Measurements from ENCODE around the gene PITPNC1. TPM values are rescaled to one million over a fixed set of nuclear protein-coding genes. Genes with fewer than 3 reads are reported as not detected.

PITPNC1 gene
- total RNA-seq, 1 experiment from 2014 or later = 37.5 TPM

- Histone ChIP-seq H3K9ac (ENCODE audit: extremely low read depth, insufficient read length, low read length) (no peak overlapping the region), H4K5ac (ENCODE audit: insufficient read length, low read depth, low read length) (no peak overlapping the region), H2BK5ac (ENCODE audit: insufficient read length, low read length) (no peak overlapping the region), H3K56ac (ENCODE audit: insufficient read length, low read depth, low read length) (no peak overlapping the region), H2BK12ac (ENCODE audit: insufficient read length, low read depth, low read length) (no peak overlapping the region), H3K27ac (ENCODE audit: insufficient read length, low read depth, low read length) (no peak overlapping the region), H2BK15ac (ENCODE audit: low read depth, low read length) (no peak overlapping the region), H3K4me2 (ENCODE audit: insufficient read depth, insufficient read length, low read length) (no peak overlapping the region), H3K9me3 (ENCODE audit: control insufficient read depth, low read depth, low read length) (no peaks in the 10 kb centered on the region), H2BK20ac (ENCODE audit: low read depth, low read length, poor library complexity, severe bottlenecking) (no peak overlapping the region), H3K23me2 (ENCODE audit: insufficient read length, low read depth, low read length, poor library complexity, severe bottlenecking) (no peaks in the 10 kb centered on the region), H4K91ac (ENCODE audit: insufficient read length, low read depth, low read length) (no peak overlapping the region), H2BK120ac (ENCODE audit: low read depth, low read length, poor library complexity, severe bottlenecking) (no peak overlapping the region), H3T11ph (ENCODE audit: low read length) (no peak overlapping the region), H4K20me1 (ENCODE audit: control insufficient read depth, insufficient read depth, insufficient read length) (peaks cover 2% of the 10 kb centered on the region), H3K18ac (ENCODE audit: insufficient read length, low read depth, low read length) (no peak overlapping the region), H2AFZ (ENCODE audit: low read length) (no peak overlapping the region), H3K23ac (ENCODE audit: insufficient read length, low read depth, low read length) (no peak overlapping the region), H3K4ac (ENCODE audit: low read depth, low read length) (no peak overlapping the region), H4K8ac (replicated peaks; ENCODE audit: insufficient read length, low read depth, low read length) (no peak overlapping the region), H3K14ac (ENCODE audit: insufficient read depth, low read length) (no peak overlapping the region), H3K79me2 (ENCODE audit: insufficient read depth, low read length) (no peaks in the 10 kb centered on the region; the same call in 1 of the 2 replicates), H3K27me3 (ENCODE audit: insufficient read depth, low read length) (no peaks in the 10 kb centered on the region), H2AK5ac (ENCODE audit: insufficient read length, low read length) (no peak overlapping the region), H3K4me1 (ENCODE audit: insufficient read depth, low read length) (peaks cover 7% of the 10 kb centered on the region; the same call in 1 of the 2 replicates), H3K79me1 (ENCODE audit: insufficient read depth, low read depth, low read length, poor library complexity, severe bottlenecking) (no peaks in the 10 kb centered on the region)
- no peak overlapping the region for H3K4me3 Mint-ChIP-seq
- no peak overlapping the region; a peak in 1 of 7 replicates for H3K27ac Mint-ChIP-seq
- peaks cover 49 to 52% of the 10 kb centered on the region in 2 experiments for H3K4me1 Mint-ChIP-seq
- no peak for DNase-seq
- peaks cover 11 to 15% (median 13%) of the 10 kb centered on the region in 3 experiments; a peak in 6 of 7 replicates for H3K36me3 Mint-ChIP-seq (ENCODE audit: insufficient read depth in 1 of 3, low read depth in 3 of 3)
- WGBS (ENCODE audit: extremely low coverage, insufficient read length, low lambda C conversion rate) = no CpG with 5 or more reads among the region's 1 CpG
- peaks cover 10 to 17% of the 10 kb centered on the region in 2 experiments for H3K9me3 Mint-ChIP-seq
- TF ChIP-seq CTCF (conservative IDR thresholded peaks at IDR 0.05) = no peak
- no peaks in the 10 kb centered on the region for H3K27me3 Mint-ChIP-seq (ENCODE audit: low read depth)
Observed at GRCh38 chr17:67470163-67470562, 93.1 kb downstream of the PITPNC1 start.

Measured in H9 (cell line).